ENCODE results near the gene FLT3.

The FLT3 gene

GRCh38 chr13:28058866-28059613, 41.3 kb downstream of the FLT3 start:
- H3K9me3 Mint-ChIP-seq, result no peaks in the 10 kb centered on the region
- H3K4me3 Mint-ChIP-seq, result no peak overlapping the region
- no peaks in the 10 kb centered on the region for H3K36me3 Mint-ChIP-seq (ENCODE audit: low read depth)
- H3K27me3 Mint-ChIP-seq, result peaks cover 19% of the 10 kb centered on the region
- no peak overlapping the region for H3K27ac Mint-ChIP-seq
- H3K4me1 Mint-ChIP-seq (ENCODE audit: low read depth), result no peaks in the 10 kb centered on the region

GRCh38 chr13:28056970-28057712, 43.2 kb downstream of the FLT3 start:
- H3K4me1 Mint-ChIP-seq (ENCODE audit: low read depth), result no peaks in the 10 kb centered on the region
- H3K27ac Mint-ChIP-seq, result no peak overlapping the region
- peaks cover 21% of the 10 kb centered on the region for H3K27me3 Mint-ChIP-seq
- H3K4me3 Mint-ChIP-seq, result no peak overlapping the region
- H3K9me3 Mint-ChIP-seq, result no peaks in the 10 kb centered on the region
- H3K36me3 Mint-ChIP-seq (ENCODE audit: low read depth), result no peaks in the 10 kb centered on the region

DNA sequence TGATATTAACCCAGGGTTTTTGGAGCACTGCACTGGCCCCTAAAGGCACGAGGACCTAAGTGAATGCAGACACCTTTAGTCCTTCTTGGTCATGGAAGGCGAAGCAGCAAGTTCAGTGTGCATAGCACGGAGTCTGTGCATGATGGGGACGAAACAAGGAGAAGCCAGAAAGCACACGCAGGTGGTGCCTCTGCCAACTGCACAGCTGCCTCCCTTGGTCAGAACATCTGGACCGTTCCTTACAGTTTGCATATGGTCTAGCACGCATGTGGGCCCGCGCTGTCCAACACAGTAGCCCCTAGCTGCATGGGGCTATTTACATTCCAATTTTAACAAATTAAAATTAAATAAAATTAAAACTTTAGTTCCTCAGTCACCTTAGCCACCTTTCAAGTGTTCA, 44.0 kb downstream of the FLT3 start:
- Mint-ChIP-seq H3K4me3 (no peak overlapping the region), H3K9me3 (no peaks in the 10 kb centered on the region), H3K27me3 (peaks cover 21% of the 10 kb centered on the region), H3K36me3 (ENCODE audit: low read depth) (no peaks in the 10 kb centered on the region), H3K27ac (no peak overlapping the region), H3K4me1 (ENCODE audit: low read depth) (no peaks in the 10 kb centered on the region)

GRCh38 chr13:28055357-28055756, 45.0 kb downstream of the FLT3 start:
- no peaks in the 10 kb centered on the region for H3K9me3 Mint-ChIP-seq
- H3K27ac Mint-ChIP-seq, result no peak overlapping the region
- H3K4me3 Mint-ChIP-seq, result no peak overlapping the region
- no peaks in the 10 kb centered on the region for H3K36me3 Mint-ChIP-seq (ENCODE audit: low read depth)
- no peaks in the 10 kb centered on the region for H3K4me1 Mint-ChIP-seq (ENCODE audit: low read depth)
- H3K27me3 Mint-ChIP-seq, result peaks cover 21% of the 10 kb centered on the region

DNA sequence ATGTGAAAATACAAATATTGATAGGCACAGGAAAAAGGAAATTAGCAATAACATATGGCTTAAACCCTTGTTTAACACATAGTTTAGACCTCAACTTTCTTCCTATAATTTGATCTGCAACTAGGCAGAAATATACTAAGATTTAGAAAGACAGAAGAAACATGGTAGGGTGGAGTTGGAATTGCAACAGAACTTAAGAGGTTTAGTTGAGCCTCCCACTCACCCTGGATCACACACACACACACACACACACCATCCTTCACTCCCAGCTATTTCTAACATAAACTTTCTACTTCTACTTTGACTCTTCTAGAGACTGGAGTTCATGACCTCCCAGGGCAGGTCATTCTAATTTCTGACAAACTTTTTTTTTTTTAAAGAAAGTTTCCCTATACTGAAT, 47.4 kb downstream of the FLT3 start:
- H3K36me3 Mint-ChIP-seq (ENCODE audit: low read depth), result no peaks in the 10 kb centered on the region
- H3K27me3 Mint-ChIP-seq, result peaks cover 21% of the 10 kb centered on the region
- no peaks in the 10 kb centered on the region for H3K9me3 Mint-ChIP-seq
- H3K4me3 Mint-ChIP-seq, result no peak overlapping the region
- peaks cover 12% of the 10 kb centered on the region for H3K4me1 Mint-ChIP-seq (ENCODE audit: low read depth)
- H3K27ac Mint-ChIP-seq, result no peak overlapping the region

GRCh38 chr13:28049880-28050875, 50.2 kb downstream of the FLT3 start:
- H3K27me3 Mint-ChIP-seq, result peaks cover 11% of the 10 kb centered on the region
- H3K36me3 Mint-ChIP-seq (ENCODE audit: low read depth), result no peaks in the 10 kb centered on the region
- H3K27ac Mint-ChIP-seq, result no peak overlapping the region
- no peaks in the 10 kb centered on the region for H3K9me3 Mint-ChIP-seq
- no peak overlapping the region for H3K4me3 Mint-ChIP-seq
- H3K4me1 Mint-ChIP-seq (ENCODE audit: low read depth), result peaks cover 21% of the 10 kb centered on the region

DNA sequence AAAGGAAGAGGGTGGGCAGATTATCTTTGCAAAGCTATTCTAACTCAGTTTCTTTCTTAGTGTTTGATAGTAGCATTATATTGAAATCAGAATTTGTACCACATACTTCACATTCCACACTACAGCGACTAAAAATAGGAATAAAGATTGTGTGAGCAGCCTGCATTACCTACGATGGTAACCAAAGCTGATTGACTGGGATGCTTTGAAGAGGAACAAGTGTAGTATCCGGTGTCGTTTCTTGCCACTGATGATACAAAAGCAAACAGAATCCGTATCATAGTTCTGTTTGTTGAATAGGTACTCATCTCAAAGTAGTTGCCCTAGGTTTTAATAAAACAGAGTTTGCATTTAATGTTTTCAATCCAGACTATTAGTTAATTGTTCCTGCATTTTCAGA, 51.2 kb downstream of the FLT3 start:
- Mint-ChIP-seq H3K27me3 (peaks cover 3% of the 10 kb centered on the region), H3K36me3 (ENCODE audit: low read depth) (no peaks in the 10 kb centered on the region), H3K4me1 (ENCODE audit: low read depth) (peaks cover 21% of the 10 kb centered on the region), H3K9me3 (no peaks in the 10 kb centered on the region), H3K27ac (no peak overlapping the region), H3K4me3 (no peak overlapping the region)

DNA sequence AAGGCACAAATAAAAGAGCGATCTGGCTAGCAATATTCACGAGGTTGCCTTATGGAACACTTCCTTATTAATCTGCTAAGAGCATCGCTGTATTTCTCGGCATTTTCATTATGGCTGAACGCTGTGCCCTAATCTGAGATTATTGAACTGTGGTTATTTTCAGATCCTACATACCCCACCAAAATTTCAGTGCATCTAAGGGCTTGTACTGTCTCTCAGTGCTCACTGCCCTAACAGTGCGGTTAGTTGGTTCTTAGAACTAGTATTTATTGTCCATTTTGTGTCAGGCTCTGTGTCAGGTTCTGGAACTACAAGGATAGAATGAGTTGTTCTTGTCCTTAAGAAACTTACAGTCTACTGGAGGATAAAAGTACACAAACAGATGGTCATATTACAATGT, 51.6 kb downstream of the FLT3 start:
- H3K4me1 Mint-ChIP-seq (ENCODE audit: low read depth), result peaks cover 21% of the 10 kb centered on the region
- H3K27me3 Mint-ChIP-seq, result no peaks in the 10 kb centered on the region
- no peaks in the 10 kb centered on the region for H3K36me3 Mint-ChIP-seq (ENCODE audit: low read depth)
- no peaks in the 10 kb centered on the region for H3K9me3 Mint-ChIP-seq
- H3K4me3 Mint-ChIP-seq, result no peak overlapping the region
- H3K27ac Mint-ChIP-seq, result no peak overlapping the region

DNA sequence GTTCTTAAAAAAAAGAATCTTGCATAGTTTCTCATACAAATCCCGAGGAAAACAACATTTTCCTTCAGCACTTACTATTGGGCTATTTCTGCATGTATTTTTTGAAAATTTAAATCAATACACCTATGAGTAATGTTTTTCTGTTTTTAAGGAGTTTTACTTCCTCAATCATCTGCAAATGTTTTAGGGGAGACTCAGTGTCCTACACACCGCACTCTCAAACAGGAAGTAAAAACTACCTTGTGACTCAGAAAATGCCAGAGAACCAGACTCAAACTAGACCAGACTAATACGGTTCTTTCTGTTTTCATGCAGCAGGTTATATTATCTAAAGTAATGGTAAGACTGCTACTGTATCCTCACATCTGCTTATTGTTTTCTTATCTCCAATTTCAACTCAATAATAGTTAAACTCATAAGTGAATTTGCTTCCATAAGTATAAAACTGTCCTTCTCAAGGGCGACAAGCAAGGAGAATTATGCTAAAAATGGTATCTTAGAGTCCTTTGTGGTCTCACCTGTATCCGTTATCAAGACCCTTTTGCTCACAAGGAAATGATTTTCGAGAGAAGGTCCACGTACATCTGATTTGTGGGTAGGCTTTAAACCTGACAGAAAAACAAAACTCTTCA, 52.5 kb downstream of the FLT3 start:
- H3K4me3 Mint-ChIP-seq, result peak overlapping the region; percentile 13
- peak overlapping the region; percentile 26 for H3K27ac Mint-ChIP-seq
- no peaks in the 10 kb centered on the region for H3K36me3 Mint-ChIP-seq (ENCODE audit: low read depth)
- no peaks in the 10 kb centered on the region for H3K9me3 Mint-ChIP-seq
- H3K4me1 Mint-ChIP-seq (ENCODE audit: low read depth), result peaks cover 26% of the 10 kb centered on the region
- no peaks in the 10 kb centered on the region for H3K27me3 Mint-ChIP-seq

DNA sequence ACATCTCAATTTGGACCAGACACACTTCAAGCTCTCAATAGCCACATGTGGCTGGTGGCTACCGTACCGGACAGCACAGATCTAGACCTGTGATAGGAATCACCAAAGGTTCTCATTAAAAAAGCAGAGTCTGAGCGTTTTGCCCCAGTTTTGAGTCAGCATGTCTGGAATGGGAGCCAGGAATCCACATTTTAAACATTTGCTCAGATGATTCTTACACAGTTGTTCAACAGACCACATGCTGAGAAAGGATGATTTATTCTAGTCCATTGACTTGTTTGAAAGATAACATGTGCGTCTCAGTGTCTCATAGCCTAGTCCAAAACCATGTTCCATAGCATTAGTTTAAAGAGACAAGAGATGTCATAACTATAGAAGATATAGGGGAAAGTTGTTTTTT, 53.4 kb downstream of the FLT3 start:
- Mint-ChIP-seq H3K27me3 (no peaks in the 10 kb centered on the region), H3K4me3 (no peak overlapping the region), H3K36me3 (ENCODE audit: low read depth) (no peaks in the 10 kb centered on the region), H3K4me1 (ENCODE audit: low read depth) (peaks cover 26% of the 10 kb centered on the region), H3K9me3 (no peaks in the 10 kb centered on the region), H3K27ac (no peak overlapping the region)

- peaks cover 26% of the 10 kb centered on the region for H3K4me1 Mint-ChIP-seq (ENCODE audit: low read depth)
- H3K4me3 Mint-ChIP-seq, result no peak overlapping the region
- no peaks in the 10 kb centered on the region for H3K36me3 Mint-ChIP-seq (ENCODE audit: low read depth)
- no peak overlapping the region for H3K27ac Mint-ChIP-seq
- no peaks in the 10 kb centered on the region for H3K27me3 Mint-ChIP-seq
- H3K9me3 Mint-ChIP-seq, result no peaks in the 10 kb centered on the region
Observed at GRCh38 chr13:28045861-28046260, 54.5 kb downstream of the FLT3 start.

DNA sequence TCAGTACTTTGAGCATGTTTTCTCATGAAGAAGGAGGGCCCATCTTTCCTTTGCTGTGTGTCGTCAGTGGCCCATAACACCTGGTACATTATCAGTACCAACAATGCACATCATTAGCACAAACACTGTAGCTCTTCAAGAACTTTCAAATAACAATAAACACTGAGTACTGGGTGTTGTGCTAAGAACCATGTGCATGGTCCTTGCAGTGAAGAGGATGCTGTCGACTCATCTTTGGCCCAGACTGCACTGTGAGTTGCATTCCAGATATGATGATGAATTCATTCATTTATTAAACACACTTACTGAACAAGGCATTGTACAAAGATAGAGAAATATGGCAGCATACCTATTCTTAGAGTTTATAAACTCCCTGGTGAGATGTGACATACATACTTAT, 55.8 kb downstream of the FLT3 start:
- Mint-ChIP-seq H3K4me1 (ENCODE audit: low read depth) (peaks cover 26% of the 10 kb centered on the region), H3K36me3 (ENCODE audit: low read depth) (no peaks in the 10 kb centered on the region), H3K9me3 (no peaks in the 10 kb centered on the region), H3K27me3 (peaks cover 4% of the 10 kb centered on the region), H3K27ac (no peak overlapping the region), H3K4me3 (no peak overlapping the region)

DNA sequence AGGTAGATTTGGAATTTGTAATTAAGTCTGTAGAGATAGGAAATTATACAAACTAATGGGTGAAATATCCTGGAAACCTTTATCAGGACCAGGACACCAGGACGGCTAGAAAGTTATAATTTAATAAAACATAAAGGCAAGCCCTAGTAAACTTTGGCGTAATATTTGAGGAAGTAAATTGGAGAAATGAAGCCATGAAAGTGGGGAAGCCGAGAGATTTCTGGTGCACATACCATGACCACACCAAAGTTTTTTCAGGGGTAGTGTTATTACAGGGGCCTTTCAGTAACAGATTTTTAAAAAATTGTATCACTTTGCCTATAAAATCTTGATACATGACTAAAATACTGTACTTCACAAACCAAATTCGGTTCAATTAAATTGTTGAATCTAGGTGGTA, 57.2 kb downstream of the FLT3 start:
- Mint-ChIP-seq H3K4me3 (no peak overlapping the region), H3K9me3 (no peaks in the 10 kb centered on the region), H3K36me3 (ENCODE audit: low read depth) (no peaks in the 10 kb centered on the region), H3K27ac (no peak overlapping the region), H3K4me1 (ENCODE audit: low read depth) (peaks cover 16% of the 10 kb centered on the region), H3K27me3 (peaks cover 4% of the 10 kb centered on the region)

DNA sequence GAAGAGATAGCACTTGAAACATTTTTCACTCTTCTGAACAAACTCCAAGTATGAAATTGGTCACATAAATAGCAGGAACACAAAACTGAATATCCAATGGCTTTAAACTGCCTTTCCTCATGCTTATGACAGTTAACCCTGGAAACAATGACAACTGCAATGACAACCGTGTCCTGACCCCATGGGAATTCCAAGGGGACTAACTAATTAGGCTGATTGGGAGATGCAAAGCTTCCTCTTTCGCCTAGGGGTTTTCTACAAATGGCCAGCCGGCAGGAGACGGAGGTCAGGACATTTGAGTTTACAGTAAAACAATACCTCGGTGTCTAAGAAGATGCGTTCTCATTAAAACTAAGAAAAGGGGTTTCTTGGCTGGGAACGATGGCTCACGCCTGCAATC, 58.9 kb downstream of the FLT3 start:
- peaks cover 14% of the 10 kb centered on the region for H3K4me1 Mint-ChIP-seq (ENCODE audit: low read depth)
- H3K27ac Mint-ChIP-seq, result no peak overlapping the region
- no peaks in the 10 kb centered on the region for H3K9me3 Mint-ChIP-seq
- peaks cover 4% of the 10 kb centered on the region for H3K27me3 Mint-ChIP-seq
- no peaks in the 10 kb centered on the region for H3K36me3 Mint-ChIP-seq (ENCODE audit: low read depth)
- no peak overlapping the region for H3K4me3 Mint-ChIP-seq

All from stimulated activated naive CD8-positive, alpha-beta T cell treated with anti-CD3 and anti-CD28 coated beads, Interleukin-15, Interleukin-2, amounts not matched to agents 100 ng/mL and 50 ng/mL, for 24 hours (primary cell).